Right lobe of liver (tissue), 4 donors: ENCODE results near the gene HBQ1.

Experiments used
- POLR2A ChIP-seq: fragments of 450-650 bp; IDR thresholded peaks from one replicate; pipeline ENCODE4 v1.6.1; 2017; ENCODE audit warnings: antibody characterized with exemption, mild to moderate bottlenecking
- TF ChIP-seq, protein P1 (sequence below), 4 donors: fragments of 200-600 bp in 3 of 4; fragments of 450-650 bp in 1 of 4; IDR thresholded peaks; one replicate each; pipeline versions ENCODE4 v1.5.1 to v1.8.0; 2016 to 2022; ENCODE audit warnings: antibody characterized with exemption in 4 of 4, mild to moderate bottlenecking in 2 of 4
- donor health status: DM: no; HTN: no; CAD: no.
- donor health status: DM: no; HTN: no; CAD: no.
- donor health status: DM: no; HTN: yes; CAD: no.

GRCh38 chr16:160691-161190 is 19.5 kb upstream of the HBQ1 start:
- TF ChIP-seq, protein P1, sequence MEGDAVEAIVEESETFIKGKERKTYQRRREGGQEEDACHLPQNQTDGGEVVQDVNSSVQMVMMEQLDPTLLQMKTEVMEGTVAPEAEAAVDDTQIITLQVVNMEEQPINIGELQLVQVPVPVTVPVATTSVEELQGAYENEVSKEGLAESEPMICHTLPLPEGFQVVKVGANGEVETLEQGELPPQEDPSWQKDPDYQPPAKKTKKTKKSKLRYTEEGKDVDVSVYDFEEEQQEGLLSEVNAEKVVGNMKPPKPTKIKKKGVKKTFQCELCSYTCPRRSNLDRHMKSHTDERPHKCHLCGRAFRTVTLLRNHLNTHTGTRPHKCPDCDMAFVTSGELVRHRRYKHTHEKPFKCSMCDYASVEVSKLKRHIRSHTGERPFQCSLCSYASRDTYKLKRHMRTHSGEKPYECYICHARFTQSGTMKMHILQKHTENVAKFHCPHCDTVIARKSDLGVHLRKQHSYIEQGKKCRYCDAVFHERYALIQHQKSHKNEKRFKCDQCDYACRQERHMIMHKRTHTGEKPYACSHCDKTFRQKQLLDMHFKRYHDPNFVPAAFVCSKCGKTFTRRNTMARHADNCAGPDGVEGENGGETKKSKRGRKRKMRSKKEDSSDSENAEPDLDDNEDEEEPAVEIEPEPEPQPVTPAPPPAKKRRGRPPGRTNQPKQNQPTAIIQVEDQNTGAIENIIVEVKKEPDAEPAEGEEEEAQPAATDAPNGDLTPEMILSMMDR (IDR thresholded peaks at IDR 0.05), result no peak
- TF ChIP-seq POLR2A, result no peak
